Effector memory CD8-positive, alpha-beta T cell (primary cell): ENCODE data around the gene MAD1L1.
"Not testable (repeated sequence)": the region's sequence is repeated elsewhere in the genome, so short reads cannot be mapped to it uniquely, and the experiment has no call there.

Source experiments
- ATAC-seq: fragments of 150-1000 bp; cut with Tn5 transposase; replicated peaks from 2 replicates; pipeline ENCODE4 v1.10.0; 2021; ENCODE audit warnings: mild to moderate bottlenecking, moderate library complexity
- DNase-seq, 3 experiments: peaks; one replicate each; pipeline ENCODE4 v3.0.0; 2021
- H3K27ac Mint-ChIP-seq, 2 donors: one replicate each; pipeline ENCODE4 v1.8.0; 2022; ENCODE audit warnings: mild to moderate bottlenecking in 2 of 2, mixed read lengths in 2 of 2, moderate library complexity in 2 of 2
- H3K27me3 Mint-ChIP-seq, 2 donors: one replicate each; pipeline ENCODE4 v1.8.0; 2022; ENCODE audit warnings: mixed read lengths in 2 of 2
- H3K36me3 Mint-ChIP-seq: one replicate; pipeline ENCODE4 v1.8.0; 2022; ENCODE audit warnings: mild to moderate bottlenecking, moderate library complexity, mixed read lengths; ENCODE audit not compliant: insufficient read depth
- H3K4me1 Mint-ChIP-seq, 2 donors: one replicate each; pipeline ENCODE4 v1.8.0; 2022; ENCODE audit warnings: low read depth in 2 of 2, mixed read lengths in 2 of 2
- H3K4me3 Mint-ChIP-seq, 2 donors: one replicate each; pipeline ENCODE4 v1.8.0; 2022; ENCODE audit warnings: mild to moderate bottlenecking in 2 of 2, mixed read lengths in 2 of 2, moderate library complexity in 2 of 2
- H3K9me3 Mint-ChIP-seq, 2 donors: one replicate each; pipeline ENCODE4 v1.8.0; 2022; ENCODE audit warnings: mixed read lengths in 2 of 2

Gene MAD1L1

DNA sequence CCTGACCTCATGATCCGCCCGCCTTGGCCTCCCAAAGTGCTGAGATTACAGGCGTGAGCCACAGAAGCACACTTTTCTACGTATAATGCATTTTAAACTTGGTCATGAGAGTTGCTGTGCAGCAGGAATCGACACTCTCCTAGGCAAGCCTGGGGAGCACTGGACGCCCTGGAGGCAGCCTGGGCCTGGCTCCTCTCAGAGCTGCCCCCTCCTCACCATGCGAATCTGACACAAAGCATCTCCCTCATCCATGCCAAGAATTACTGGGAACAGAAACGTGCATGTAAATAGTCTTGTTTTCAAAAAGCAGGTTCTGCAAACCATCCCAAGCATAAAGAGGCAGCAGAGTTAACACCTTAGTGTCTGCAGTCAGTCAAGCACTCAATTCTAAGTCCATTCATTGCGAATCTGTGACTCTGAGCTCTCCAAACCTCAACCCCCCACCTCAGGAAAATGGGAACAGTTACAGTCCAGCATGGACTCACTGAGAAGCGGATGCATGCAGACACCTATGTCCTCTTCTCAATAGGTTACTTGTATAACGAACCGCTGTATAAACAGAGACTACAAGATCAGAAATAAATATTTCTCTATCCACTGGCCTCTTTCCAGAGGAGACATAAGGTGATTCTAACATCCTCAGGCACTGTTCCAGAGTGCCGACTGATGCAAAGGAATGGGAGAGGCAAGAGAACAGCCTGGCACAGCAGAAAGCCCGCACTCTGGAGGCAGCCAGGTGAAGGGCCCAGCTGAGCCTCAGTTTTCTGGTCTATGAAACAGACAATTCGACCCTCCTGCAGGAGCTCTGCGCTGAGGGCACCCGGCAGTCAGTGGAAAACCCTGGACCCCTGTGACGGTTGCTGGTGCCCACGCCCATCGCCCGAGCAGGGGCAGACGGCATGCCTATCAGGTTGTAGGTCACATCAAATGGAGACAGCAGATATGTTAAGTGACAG, 68.9 kb downstream of the MAD1L1 start:
- H3K27ac Mint-ChIP-seq: no peak overlapping the region
- no peak overlapping the region for H3K4me3 Mint-ChIP-seq
- H3K36me3 Mint-ChIP-seq: peaks cover 5% of the 10 kb centered on the region
- DNase-seq (no peak), ATAC-seq (no peak)
- no peaks in the 10 kb centered on the region for H3K27me3 Mint-ChIP-seq
- H3K4me1 Mint-ChIP-seq: peaks cover 0 to 7% of the 10 kb centered on the region in 2 donors
- H3K9me3 Mint-ChIP-seq: no peaks in the 10 kb centered on the region

DNA sequence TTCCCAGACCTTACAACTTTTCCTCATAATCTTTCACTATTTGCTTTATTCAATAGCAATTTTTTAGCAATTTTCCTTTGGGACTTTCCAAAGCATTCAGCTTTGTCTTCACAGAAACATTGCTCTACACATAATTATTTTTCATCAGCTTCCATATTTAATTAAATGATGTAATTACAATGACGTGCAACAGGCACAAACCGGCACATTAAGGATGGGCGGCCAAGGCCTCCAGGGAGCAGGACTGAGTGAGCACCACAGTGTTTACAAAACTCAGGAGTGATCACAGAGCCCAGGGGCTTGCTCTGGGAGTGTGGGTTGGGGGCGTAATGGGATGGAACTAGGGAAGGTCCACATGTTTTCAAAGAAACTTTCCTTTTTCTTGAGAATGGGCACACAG, 69.8 kb downstream of the MAD1L1 start:
- no peaks in the 10 kb centered on the region for H3K27me3 Mint-ChIP-seq

GRCh38 chr7:2162004-2162902, 70.5 kb downstream of the MAD1L1 start:
- H3K9me3 Mint-ChIP-seq, H3K27me3 Mint-ChIP-seq, ATAC-seq, H3K27ac Mint-ChIP-seq, DNase-seq, H3K4me3 Mint-ChIP-seq, H3K4me1 Mint-ChIP-seq, H3K36me3 Mint-ChIP-seq: not testable (repeated sequence)

More for the DNA sequence above, 69.8 kb downstream of the MAD1L1 start:
- no peaks in the 10 kb centered on the region for H3K9me3 Mint-ChIP-seq
- no peak overlapping the region for H3K27ac Mint-ChIP-seq
- no peak for ATAC-seq
- H3K36me3 Mint-ChIP-seq: peaks cover 5% of the 10 kb centered on the region
- peaks cover 0 to 7% of the 10 kb centered on the region in 2 donors for H3K4me1 Mint-ChIP-seq
- DNase-seq: no peak
- H3K4me3 Mint-ChIP-seq: no peak overlapping the region

- H3K4me1 Mint-ChIP-seq: peaks cover 0 to 11% of the 10 kb centered on the region in 2 donors
- H3K9me3 Mint-ChIP-seq: no peaks in the 10 kb centered on the region
- no peaks in the 10 kb centered on the region for H3K36me3 Mint-ChIP-seq
These were observed 73.6 kb downstream of the MAD1L1 start for GRCh38 chr7:2159176-2159520.

GRCh38 chr7:2158331-2159175, 74.2 kb downstream of the MAD1L1 start:
- no peak overlapping the region for H3K27ac Mint-ChIP-seq
- no peaks in the 10 kb centered on the region for H3K9me3 Mint-ChIP-seq
- H3K27me3 Mint-ChIP-seq: no peaks in the 10 kb centered on the region
- H3K36me3 Mint-ChIP-seq: peaks cover 4% of the 10 kb centered on the region
- DNase-seq (no peak), ATAC-seq (no peak)
- no peak overlapping the region for H3K4me3 Mint-ChIP-seq
- peaks cover 0 to 10% of the 10 kb centered on the region in 2 donors for H3K4me1 Mint-ChIP-seq

More at GRCh38 chr7:2159176-2159520, 73.6 kb downstream of the MAD1L1 start:
- no peak overlapping the region for H3K4me3 Mint-ChIP-seq
- no peak overlapping the region for H3K27ac Mint-ChIP-seq
- no peak for DNase-seq
- ATAC-seq: no peak
- H3K27me3 Mint-ChIP-seq: no peaks in the 10 kb centered on the region

DNA sequence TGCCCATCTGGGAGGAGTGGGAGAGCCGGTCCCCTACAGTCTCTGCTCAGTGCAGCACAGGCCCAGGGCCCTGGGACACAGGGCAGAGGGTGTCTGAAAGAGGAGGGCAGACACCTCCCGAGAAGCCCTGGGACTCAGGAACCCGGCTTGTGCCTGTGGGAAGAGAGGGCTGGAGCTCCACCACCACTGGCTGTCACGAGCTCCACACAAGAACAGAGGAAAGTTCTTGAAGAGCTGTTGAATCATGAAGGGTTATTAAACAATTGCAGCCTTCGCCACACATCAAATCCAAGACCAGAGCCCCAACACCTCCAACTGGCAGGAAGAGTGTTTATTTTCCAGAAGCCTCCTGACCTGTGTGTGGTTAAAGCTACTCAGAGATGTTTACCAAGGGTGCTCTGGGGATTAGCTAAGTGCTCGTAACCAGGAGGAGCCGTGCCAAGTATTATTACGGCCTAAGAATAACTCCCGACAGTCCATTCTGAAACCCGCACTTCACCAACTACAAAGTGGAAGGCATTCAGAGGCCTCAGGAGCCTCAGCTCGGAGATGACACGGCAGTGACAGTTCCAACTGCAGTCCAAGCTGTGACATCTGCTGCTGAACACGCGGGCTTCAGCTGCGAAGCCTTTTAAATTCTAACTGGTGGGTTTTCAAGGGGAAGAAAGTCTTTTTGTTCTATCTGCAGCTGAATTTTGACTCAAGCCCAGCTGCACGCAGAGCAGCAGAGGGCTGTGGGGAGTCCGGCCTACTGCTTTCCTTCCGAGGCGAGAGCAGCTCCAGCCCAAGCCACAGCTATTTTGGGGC, 75.1 kb downstream of the MAD1L1 start:
- Mint-ChIP-seq H3K4me3 (no peak overlapping the region), H3K9me3 (no peaks in the 10 kb centered on the region), H3K36me3 (peaks cover 4% of the 10 kb centered on the region), H3K4me1 (peaks cover 0 to 9% of the 10 kb centered on the region in 2 donors), H3K27me3 (no peaks in the 10 kb centered on the region), H3K27ac (peak overlapping the region; percentile 63 to 87)
- ATAC-seq (no peak), DNase-seq (no peak)

GRCh38 chr7:2156756-2157472, 75.8 kb downstream of the MAD1L1 start:
- Mint-ChIP-seq H3K4me1 (peaks cover 0 to 9% of the 10 kb centered on the region in 2 donors), H3K4me3 (no peak overlapping the region), H3K9me3 (no peaks in the 10 kb centered on the region), H3K36me3 (peaks cover 4% of the 10 kb centered on the region), H3K27me3 (no peaks in the 10 kb centered on the region), H3K27ac (peak overlapping the region; percentile 63 to 87)
- ATAC-seq (no peak), DNase-seq (no peak)

DNA sequence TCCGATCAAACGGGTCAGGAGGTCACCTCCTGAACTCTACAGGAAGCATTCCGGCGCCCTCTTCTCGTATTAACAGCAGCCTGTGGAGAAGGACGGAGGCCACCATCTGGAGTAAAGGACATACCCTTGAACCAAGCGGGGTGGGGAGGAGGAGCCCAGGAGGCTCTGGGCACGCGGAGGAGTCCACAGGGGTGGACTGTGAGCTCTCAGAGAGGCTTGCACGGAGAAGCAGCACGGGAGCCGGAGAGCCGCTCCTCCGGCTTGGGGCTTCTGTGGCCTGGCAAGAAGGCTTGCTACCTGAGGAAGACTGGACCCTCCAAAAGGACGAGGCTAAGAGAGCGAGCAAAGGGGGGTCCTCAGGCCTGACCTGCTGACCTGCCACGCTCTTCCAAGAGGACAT, 77.9 kb downstream of the MAD1L1 start:
- DNase-seq (no peak), ATAC-seq (no peak)
- Mint-ChIP-seq H3K36me3 (peaks cover 4% of the 10 kb centered on the region), H3K27me3 (no peaks in the 10 kb centered on the region), H3K9me3 (no peaks in the 10 kb centered on the region), H3K27ac (no peak overlapping the region), H3K4me1 (peaks cover 5 to 9% of the 10 kb centered on the region in 2 donors), H3K4me3 (no peak overlapping the region)

DNA sequence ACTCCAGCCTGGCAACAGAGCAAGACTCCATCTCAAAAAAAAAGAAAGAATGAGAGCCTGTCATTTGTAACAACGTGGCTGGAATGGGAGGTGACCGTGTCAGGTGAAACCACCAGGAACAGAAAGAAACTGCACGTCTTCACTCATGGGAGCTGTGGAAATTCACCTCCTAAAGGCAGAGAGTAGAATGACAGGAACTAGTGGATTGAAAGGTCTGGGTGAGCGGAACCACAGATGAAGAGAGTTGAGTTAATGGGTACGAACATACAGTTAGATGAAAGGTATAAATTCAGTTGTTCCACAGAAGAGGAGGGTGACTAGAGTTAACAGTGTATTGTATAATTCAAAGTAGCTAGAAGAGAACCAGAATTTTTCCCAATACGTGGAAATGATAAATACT, 78.6 kb downstream of the MAD1L1 start:
- H3K27ac Mint-ChIP-seq: no peak overlapping the region
- H3K27me3 Mint-ChIP-seq: no peaks in the 10 kb centered on the region
- peaks cover 5 to 6% of the 10 kb centered on the region in 2 donors for H3K4me1 Mint-ChIP-seq
- no peak for DNase-seq
- no peak for ATAC-seq
- no peaks in the 10 kb centered on the region for H3K9me3 Mint-ChIP-seq
- H3K36me3 Mint-ChIP-seq: peaks cover 4% of the 10 kb centered on the region
- H3K4me3 Mint-ChIP-seq: no peak overlapping the region

DNA sequence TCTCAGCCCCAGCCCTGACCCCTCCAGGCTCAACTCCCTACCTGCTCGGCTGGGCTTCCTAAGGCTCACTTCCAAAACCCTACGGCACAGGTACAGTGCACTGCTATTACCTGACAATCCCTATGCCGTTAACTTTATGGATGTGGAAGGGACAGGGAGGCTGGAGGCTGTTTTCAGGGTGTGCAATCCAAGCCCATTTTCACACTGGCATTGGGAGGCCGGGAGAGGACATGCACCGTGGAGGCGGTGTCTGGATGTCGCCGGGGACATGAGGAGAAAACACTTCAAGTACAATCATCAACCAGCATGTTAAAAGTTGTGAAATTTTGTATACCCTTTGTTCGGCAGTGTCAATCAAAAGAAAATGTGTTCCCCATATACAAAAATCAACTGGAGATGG, 80.1 kb downstream of the MAD1L1 start:
- H3K4me3 Mint-ChIP-seq: no peak overlapping the region
- H3K36me3 Mint-ChIP-seq: peaks cover 4% of the 10 kb centered on the region
- H3K9me3 Mint-ChIP-seq: no peaks in the 10 kb centered on the region
- H3K27me3 Mint-ChIP-seq: no peaks in the 10 kb centered on the region
- peak overlapping the region; percentile 10 to 66 for H3K27ac Mint-ChIP-seq
- H3K4me1 Mint-ChIP-seq: peaks cover 4 to 5% of the 10 kb centered on the region in 2 donors
- DNase-seq (no peak), ATAC-seq (no peak)

DNA sequence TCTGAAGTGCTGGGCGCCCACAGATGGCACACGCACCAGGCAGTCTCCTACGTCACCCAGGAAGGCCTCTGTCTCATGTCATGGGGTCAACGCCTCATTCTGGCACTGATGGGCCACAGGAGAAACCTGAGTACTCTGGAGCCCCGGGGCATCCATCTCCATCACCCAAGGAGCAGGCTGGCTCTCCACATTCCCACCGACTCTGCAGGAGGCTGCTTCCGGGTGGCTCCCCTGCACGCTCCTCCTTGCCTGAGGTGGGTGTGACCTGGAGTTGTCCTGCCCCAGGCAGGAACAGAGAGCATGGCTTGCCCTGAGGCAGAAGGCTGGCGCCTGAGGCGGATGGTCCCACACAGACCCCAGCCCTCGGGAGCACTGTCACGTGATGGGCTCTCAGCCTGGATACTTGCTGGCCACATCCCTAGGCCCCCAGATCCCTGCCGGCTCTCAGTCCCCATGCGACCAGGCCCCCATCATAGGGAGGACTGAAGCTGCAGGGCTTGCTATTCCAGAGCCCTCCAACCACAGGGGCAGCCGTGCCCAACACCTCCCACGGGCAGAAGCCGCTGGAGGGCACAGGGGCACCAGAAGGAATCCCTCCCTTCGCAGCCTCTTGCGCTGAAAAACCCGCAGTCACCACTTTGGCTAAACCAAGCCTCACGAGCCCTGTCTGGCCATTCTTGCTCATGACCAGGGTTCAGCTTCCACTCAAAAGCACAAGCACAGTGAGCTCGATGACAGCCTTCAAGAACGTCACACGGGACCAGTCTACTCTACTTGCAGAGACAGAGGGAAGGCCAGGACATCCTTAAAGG, 80.7 kb downstream of the MAD1L1 start:
- no peaks in the 10 kb centered on the region for H3K27me3 Mint-ChIP-seq
- no peak for DNase-seq
- ATAC-seq: no peak
- no peak overlapping the region for H3K4me3 Mint-ChIP-seq
- H3K36me3 Mint-ChIP-seq: peaks cover 4% of the 10 kb centered on the region
- no peaks in the 10 kb centered on the region for H3K9me3 Mint-ChIP-seq
- H3K4me1 Mint-ChIP-seq: peaks cover 2 to 5% of the 10 kb centered on the region in 2 donors
- H3K27ac Mint-ChIP-seq: peak overlapping the region in 1 of 2 donors; percentile 10
